ENCODE data around the gene UGT3A2. TPM values are rescaled to one million over a fixed set of nuclear protein-coding genes. Genes with fewer than 3 reads are reported as not detected.
"Not testable (repeated sequence)": the region's sequence is repeated elsewhere in the genome, so short reads cannot be mapped to it uniquely, and the experiment has no call there.

The UGT3A2 gene
- total and polyA plus RNA-seq, 12 donors, result 0.08 to 1.7 (median 0.20) TPM; not detected in 4

DNA sequence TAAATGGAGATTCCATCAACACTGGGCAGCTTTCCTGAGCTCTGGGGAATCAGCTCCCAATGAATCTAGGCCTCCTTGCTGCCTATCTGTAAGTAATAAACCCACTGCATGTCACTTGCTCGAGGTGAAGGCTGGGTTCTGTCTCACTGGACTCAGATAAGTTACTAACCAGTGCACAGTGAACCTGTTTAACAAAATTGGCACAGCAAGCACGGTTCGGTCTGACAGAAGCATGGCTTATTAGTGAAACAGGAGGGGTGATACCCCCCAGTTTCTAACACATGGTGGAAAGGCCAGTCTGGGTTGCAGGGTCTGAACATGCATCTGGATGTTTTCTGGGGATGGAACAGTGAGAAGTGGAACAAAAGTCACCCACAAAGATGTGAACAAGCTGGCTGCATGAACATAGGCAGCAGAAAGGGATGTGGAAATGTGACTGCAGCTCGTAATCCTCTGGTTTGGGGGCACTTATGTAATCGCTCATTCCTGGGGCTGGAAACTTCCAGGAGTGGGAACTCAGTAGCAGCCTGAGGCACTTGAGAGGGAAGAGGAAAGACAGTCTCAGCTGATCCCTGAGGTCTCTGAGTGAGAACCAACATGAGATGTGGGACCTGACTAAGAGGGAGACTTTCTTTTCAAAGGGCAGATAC, 37.7 kb downstream of the UGT3A2 start:
- DNase-seq, result no peak
- intact Hi-C loops (cut with DNase I), result no loop called here
- 78 to 86% (median 82%) methylated on average over 5 of the region's 5 CpGs for WGBS, 4 donors
- Histone ChIP-seq H3K9me3 (replicated peaks in 1 of 3) (no peaks in the 10 kb centered on the region), H3K36me3 (replicated peaks in 1 of 2) (no peaks in the 10 kb centered on the region), H3K27me3 (no peaks in the 10 kb centered on the region), H3K27ac (no peak overlapping the region), H3K4me1 (replicated peaks in 1 of 2) (no peaks in the 10 kb centered on the region), H3K4me3 (no peak overlapping the region)
- TF ChIP-seq, protein P1, sequence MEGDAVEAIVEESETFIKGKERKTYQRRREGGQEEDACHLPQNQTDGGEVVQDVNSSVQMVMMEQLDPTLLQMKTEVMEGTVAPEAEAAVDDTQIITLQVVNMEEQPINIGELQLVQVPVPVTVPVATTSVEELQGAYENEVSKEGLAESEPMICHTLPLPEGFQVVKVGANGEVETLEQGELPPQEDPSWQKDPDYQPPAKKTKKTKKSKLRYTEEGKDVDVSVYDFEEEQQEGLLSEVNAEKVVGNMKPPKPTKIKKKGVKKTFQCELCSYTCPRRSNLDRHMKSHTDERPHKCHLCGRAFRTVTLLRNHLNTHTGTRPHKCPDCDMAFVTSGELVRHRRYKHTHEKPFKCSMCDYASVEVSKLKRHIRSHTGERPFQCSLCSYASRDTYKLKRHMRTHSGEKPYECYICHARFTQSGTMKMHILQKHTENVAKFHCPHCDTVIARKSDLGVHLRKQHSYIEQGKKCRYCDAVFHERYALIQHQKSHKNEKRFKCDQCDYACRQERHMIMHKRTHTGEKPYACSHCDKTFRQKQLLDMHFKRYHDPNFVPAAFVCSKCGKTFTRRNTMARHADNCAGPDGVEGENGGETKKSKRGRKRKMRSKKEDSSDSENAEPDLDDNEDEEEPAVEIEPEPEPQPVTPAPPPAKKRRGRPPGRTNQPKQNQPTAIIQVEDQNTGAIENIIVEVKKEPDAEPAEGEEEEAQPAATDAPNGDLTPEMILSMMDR (IDR thresholded peaks at IDR 0.05), result no peak
- no peak for TF ChIP-seq POLR2A (IDR thresholded peaks at IDR 0.05)

DNA sequence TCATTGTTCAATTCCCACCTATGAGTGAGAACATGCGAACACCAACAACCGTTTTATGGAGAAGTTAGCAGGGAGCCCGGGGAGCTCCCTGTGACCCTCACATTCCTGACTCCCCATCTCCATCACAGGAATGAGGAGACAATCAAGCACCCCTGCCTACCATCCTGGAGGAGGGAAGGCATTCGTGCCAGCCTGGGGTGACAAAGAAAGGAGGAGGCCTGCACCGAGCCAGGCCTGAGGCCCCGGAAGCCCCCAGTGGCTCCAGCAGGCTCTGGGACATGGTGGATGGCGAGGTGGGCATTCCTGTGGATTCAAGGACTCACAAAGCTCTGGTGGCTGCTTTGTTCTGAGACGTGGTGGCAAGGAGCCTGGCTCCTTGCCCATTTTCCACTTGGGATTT, 39.0 kb downstream of the UGT3A2 start:
- no peak for TF ChIP-seq POLR2A (IDR thresholded peaks at IDR 0.05)
- TF ChIP-seq, protein P1 (IDR thresholded peaks at IDR 0.05), result no peak
- DNase-seq, result no peak
- intact Hi-C loops (cut with DNase I), result no loop called here
- H3K27me3 ChIP-seq, result no peaks in the 10 kb centered on the region
- no peak overlapping the region for H3K4me3 ChIP-seq
- H3K36me3 ChIP-seq (replicated peaks in 1 of 2), result no peaks in the 10 kb centered on the region
- H3K9me3 ChIP-seq (replicated peaks in 1 of 3), result no peaks in the 10 kb centered on the region
- H3K27ac ChIP-seq, result no peak overlapping the region
- no peaks in the 10 kb centered on the region for H3K4me1 ChIP-seq (replicated peaks in 1 of 2)
- WGBS, 4 donors, result 79 to 88% (median 83%) methylated on average over 7 to 8 of the region's 8 CpGs

DNA sequence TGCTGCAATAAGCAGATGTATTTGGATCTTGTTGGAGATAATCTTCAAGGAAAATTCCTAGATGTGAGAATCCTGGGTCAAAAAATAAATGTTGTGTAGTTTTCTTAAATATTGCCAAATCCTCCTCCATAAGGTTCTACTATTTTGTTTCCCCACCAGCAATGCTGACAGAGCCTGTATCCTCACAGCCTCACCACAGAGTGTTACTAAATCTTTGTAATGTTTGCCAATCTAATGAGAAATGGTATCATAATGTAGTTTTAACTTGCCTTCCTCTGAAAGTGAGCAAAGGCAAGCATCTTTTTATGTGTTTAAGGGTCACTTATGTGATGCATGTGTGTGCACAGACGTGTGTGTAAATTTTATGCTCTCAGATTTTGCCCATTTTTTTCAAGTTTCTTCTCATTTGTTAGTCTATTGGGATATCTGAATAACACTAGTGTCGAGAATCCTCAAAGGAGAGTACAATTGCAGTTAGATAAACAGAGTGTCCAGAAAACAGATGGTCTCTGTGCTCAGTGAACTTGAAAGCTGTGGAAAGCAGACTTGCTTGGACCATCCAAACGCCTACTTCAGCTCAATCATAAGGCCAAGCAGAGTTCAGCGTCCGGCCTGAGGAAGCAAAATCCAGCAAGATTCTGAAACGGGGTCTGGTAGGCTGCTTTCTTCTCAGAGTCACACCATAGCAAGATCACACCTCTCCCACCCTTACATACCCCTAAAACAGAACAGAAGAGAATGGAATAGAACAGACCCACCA, 39.8 kb downstream of the UGT3A2 start:
- Histone ChIP-seq H3K27ac (no peak overlapping the region), H3K27me3 (no peaks in the 10 kb centered on the region), H3K36me3 (replicated peaks in 1 of 2) (no peaks in the 10 kb centered on the region), H3K9me3 (replicated peaks in 1 of 3) (no peaks in the 10 kb centered on the region), H3K4me3 (no peak overlapping the region), H3K4me1 (replicated peaks in 1 of 2) (no peaks in the 10 kb centered on the region)
- DNase-seq, result no peak
- TF ChIP-seq, protein P1 (IDR thresholded peaks at IDR 0.05), result no peak
- TF ChIP-seq POLR2A (IDR thresholded peaks at IDR 0.05), result no peak
- WGBS, 4 donors, result 44 to 54% (median 51%) methylated on average over 6 of the region's 6 CpGs
- intact Hi-C loops (cut with DNase I), result no loop called here

DNA sequence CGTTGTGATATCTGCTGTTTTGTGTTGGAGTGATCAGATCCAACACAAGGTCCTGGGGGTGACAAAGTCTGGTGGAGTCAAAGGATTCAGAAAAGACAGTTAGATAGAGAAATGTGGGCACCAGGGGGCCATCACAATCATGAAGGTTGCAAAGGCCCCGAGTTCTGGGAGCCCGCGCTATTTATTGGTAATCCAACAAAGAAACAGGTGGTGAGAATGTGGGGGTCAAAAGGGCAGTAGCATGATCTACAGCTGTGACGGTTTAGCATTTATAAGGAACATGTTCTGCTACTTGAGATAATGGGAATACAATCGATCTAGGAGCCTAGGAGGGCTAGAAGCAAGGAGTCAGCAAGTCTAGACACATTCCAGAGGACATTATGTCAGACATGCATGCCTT, 44.4 kb downstream of the UGT3A2 start:
- intact Hi-C loops (cut with DNase I); H3K9me3 ChIP-seq (replicated peaks in 1 of 3); H3K27ac ChIP-seq; H3K27me3 ChIP-seq; H3K36me3 ChIP-seq (replicated peaks in 1 of 2); H3K4me3 ChIP-seq; H3K4me1 ChIP-seq (replicated peaks in 1 of 2); DNase-seq: not testable (repeated sequence)
- 71 to 80% (median 74%) methylated on average over 6 of the region's 6 CpGs for WGBS, 4 donors

DNA sequence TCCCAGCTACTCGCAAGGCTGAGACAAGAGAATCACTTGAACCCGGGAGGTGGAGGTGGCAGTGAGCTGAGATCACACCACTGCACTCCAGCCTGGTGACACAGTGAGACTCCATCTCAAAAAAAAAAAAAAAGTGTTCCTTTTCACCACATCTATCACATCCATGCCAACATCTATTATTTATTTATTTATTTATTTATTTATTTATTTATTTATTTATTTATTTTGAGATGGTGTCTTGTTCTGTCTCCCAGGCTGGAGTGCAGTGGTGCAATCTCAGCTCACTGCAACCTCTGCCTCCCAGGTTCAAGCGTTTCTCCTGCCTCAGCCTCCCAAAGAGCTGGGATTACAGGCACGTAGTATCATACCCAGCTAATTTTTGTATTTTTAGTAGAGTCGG, 47.1 kb downstream of the UGT3A2 start:
- H3K27me3 ChIP-seq; DNase-seq; H3K4me1 ChIP-seq (replicated peaks in 1 of 2); intact Hi-C loops (cut with DNase I); H3K9me3 ChIP-seq (replicated peaks in 1 of 3); H3K4me3 ChIP-seq; H3K27ac ChIP-seq; H3K36me3 ChIP-seq (replicated peaks in 1 of 2): not testable (repeated sequence)
- WGBS, 4 donors, result 85 to 93% (median 88%) methylated on average over 5 of the region's 5 CpGs
